ENCODE data around the gene SLC9A9.

DNA sequence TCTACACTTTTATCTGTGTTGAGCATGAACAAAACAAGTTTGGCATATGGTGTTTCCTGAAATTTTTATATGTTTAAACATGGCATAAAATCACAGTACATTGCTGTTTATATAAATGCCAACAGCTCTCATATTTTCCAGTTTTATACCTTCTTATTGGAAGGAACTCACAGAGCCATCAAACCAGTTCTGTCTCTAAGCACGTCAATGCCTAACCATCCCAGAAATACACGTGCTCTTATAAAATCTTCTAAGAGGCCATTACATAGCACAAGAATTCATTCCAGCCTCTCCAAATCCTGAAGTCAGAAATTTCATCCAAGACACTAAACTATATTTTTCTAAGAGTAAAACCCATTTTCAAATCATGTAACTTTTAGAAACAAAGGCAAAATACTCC, 20.8 kb downstream of the SLC9A9 start:
- TF ChIP-seq, protein P1, sequence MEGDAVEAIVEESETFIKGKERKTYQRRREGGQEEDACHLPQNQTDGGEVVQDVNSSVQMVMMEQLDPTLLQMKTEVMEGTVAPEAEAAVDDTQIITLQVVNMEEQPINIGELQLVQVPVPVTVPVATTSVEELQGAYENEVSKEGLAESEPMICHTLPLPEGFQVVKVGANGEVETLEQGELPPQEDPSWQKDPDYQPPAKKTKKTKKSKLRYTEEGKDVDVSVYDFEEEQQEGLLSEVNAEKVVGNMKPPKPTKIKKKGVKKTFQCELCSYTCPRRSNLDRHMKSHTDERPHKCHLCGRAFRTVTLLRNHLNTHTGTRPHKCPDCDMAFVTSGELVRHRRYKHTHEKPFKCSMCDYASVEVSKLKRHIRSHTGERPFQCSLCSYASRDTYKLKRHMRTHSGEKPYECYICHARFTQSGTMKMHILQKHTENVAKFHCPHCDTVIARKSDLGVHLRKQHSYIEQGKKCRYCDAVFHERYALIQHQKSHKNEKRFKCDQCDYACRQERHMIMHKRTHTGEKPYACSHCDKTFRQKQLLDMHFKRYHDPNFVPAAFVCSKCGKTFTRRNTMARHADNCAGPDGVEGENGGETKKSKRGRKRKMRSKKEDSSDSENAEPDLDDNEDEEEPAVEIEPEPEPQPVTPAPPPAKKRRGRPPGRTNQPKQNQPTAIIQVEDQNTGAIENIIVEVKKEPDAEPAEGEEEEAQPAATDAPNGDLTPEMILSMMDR (IDR thresholded peaks at IDR 0.05; ENCODE audit: low read length) = no peak
- TF ChIP-seq EZH2 (optimal IDR thresholded peaks at IDR 0.05; ENCODE audit: low read depth, low read length) = no peak
